CD4-positive, alpha-beta T cell treated with Interleukin-4 for 4 hours (primary cell): ENCODE data around the gene NUP210.
"Not testable (repeated sequence)": the region's sequence is repeated elsewhere in the genome, so short reads cannot be mapped to it uniquely, and the experiment has no call there.

Source experiments
- DNase-seq: peaks from one replicate; pipeline ENCODE4 v3.0.0-alpha.2; 2020

The NUP210 gene

DNA sequence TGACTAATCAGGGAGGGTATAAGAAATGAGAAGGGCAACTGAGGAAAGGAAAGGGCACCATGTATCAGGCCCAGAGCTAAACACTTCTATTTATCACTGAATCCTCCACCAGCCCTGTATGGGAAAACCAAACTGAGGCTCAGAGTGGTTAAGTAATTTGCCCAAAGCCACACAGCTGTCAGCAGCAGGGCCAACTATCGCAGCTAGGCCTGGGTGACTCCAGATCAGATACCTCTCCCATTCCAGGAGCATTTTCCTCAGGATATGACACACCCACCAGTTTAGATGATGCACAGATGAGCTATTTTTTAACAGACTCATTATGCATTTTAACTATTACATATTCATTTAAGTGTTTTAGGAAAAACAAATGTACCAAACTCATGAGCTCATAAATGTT is 14.5 kb downstream of the NUP210 start:
- DNase-seq = no peak

GRCh38 chr3:13404626-13405452 is 15.3 kb downstream of the NUP210 start:
- no peak for DNase-seq

DNA sequence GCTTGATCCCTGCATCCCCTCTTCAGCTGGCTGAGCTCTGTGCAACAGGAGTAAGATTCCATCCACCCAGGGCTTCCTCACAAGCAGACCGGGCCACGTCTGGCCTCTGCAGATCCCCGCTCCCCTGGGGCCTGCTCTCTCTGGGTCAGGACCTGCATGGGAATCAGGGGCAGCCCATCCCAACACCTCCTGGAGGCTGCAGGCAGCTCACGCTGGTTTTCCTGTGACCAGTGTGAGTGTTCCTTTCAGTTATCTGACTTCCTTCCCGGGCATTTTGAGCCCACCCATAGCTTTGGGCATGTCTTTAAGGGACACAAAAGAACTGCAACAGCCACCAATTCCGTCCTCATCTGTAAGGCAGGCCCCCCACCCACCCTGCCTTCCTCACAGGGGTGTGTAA is 16.3 kb downstream of the NUP210 start:
- no peak for DNase-seq

DNA sequence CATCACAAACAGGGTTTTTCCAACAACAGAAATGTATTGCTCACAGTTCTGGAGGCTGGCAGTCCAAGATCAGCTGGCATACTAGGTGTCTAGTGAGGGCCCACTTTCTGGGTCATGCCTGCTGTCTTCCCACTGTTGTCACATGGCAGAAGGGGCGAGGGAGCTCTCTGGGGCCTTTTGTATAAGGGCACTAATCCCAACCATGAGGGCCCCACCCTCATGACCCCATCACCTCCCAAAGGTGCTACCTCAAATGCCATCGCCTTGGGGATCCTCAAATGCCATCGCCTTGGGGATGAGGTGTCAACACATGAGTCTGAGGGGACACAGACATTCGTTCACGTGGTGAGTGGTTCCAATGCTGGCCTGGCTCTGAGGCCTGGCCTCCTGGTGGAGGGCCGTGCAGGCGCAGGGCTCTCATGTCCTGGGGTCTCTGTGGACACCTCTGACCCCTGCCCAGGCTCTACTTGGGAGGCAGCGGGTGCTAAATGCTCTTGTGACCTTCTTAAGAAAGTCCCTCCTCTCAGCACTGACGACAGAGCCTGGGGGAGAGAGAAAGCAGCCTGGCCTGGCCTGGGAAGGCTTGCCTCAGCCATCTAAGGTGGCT is 16.8 kb downstream of the NUP210 start:
- no peak for DNase-seq

DNA sequence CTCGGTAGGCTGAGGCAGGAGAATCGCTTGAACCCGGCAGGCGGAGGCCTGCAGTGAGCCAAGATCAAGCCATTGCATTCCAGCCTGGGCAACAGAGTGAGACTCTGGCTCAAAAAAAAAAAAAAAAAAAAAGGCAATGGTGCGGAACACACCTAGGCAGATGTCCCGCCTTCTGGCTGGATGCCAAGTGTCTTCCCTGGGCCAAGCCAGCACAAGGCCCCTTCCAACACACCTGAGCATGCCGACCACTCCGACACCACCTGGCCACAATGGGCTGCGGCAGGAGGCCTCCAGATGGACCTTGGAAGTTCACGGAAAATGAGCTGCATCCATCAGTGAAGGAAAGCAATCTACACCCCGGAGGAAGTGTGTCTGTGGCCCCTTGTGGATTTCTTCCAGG is 19.0 kb downstream of the NUP210 start:
- DNase-seq = no peak

GRCh38 chr3:13400114-13400673 is 19.9 kb downstream of the NUP210 start:
- DNase-seq = no peak

- DNase-seq = no peak
Measured at GRCh38 chr3:13399603-13400002, 20.5 kb downstream of the NUP210 start.

DNA sequence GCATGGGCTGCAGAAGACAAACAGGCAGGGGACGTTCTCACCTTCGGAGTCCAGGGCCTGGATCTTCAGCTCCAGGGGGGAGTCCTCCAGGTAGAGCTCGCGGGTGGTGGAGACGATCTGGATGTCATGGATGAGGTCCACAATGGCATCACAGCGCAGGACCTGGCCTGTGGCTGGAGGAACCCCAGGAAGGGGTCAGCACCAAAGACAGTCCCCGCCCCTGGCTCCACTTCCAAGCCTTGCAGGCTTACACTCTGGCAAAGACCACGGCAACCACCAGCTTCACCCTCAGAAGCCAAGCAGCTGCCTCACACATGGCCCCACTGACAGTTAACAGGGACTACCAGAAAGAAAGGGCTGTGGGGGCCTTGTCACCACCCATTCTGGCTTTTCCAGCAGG is 22.8 kb downstream of the NUP210 start:
- DNase-seq = no peak

GRCh38 chr3:13394363-13394762 is 25.8 kb downstream of the NUP210 start:
- DNase-seq = no peak

- no peak for DNase-seq
Measured at GRCh38 chr3:13393427-13394360, 26.4 kb downstream of the NUP210 start.

DNA sequence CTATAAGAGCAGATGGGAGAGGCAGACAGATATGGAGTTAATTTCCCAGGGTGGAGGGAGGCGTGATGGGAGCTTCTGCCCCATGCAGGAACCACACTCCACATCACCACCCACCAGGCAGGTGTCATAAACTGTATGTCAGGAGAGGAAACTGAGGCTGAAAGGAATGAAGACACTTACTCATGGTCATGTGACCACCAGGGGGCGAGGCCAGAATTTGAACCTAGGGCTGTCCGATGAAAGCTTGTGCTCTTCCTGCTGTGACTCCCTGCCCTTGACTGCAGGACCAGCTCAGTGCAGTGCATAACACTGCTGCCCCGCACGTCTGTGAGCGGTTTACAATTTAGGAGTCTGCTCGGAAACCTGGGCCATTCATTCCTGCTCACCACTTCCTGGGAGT is 28.8 kb downstream of the NUP210 start:
- peak; percentile 19 for DNase-seq

GRCh38 chr3:13389378-13389777 is 30.7 kb downstream of the NUP210 start:
- DNase-seq = no peak

DNA sequence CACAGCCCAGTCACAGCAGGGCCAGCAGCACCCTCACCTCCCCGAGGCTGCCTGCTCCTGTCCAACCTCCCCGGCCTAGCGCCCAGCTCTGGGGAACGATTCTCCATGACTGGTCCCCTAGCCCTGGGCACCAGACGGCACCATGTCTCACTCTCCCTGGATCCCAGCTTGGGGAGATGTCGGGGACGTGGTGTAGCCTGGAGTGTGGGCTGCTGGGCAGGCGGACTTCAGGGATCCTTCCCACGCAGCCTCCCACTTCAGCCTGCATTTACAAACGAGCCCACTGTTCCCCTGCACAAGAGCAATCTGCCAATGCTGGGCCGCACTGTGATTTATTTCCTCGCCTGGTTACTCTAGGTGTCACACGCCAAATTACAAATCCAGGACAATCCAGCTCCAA is 31.3 kb downstream of the NUP210 start:
- no peak for DNase-seq

DNA sequence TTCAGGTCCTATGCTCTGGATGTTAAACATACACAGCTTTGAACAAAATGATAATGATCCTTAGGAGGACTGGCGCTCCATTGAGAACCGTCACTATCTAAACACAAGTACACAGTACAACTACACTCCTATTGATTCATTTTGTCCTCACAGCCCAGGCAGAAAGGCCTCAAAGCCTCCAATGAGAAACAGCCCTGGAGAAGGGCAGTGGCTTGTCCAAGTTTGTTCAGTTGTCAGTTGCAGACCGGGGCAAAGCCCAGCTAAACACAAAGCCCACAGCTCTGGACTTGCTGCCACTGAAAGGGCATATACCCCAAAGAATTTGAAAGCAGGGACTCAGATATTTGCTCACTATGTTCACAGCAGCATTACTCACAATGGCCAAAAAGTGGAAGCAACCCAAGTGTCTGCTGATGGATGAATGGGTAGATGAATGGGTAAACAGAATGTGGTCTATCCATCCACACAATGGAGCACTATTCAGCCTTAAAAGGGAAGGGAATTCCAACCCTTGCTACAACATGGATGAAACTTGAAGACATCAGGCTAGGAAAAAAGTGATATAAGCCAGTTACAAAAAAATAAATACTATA is 34.7 kb downstream of the NUP210 start:
- no peak for DNase-seq

DNA sequence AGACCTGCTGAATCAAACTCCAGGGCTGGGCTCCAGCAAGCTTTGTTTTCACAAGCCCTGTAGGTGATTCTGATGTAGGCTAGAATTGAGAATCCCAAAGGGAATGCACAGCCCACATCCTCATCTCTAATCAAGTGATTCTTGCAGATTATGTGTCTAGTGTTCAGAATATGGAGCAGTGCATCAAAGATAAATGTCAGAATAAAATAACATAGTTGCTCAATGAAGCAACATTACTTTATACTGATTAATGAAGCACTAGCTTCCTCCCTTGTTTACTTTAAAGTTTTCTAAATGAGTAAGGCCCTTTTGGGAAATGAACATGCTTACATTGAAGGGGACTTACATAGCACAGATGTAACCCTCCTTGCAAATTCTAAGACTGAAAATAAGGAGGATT is 39.2 kb downstream of the NUP210 start:
- DNase-seq = no peak

GRCh38 chr3:13379201-13379830 is 40.8 kb downstream of the NUP210 start:
- DNase-seq = no peak

DNA sequence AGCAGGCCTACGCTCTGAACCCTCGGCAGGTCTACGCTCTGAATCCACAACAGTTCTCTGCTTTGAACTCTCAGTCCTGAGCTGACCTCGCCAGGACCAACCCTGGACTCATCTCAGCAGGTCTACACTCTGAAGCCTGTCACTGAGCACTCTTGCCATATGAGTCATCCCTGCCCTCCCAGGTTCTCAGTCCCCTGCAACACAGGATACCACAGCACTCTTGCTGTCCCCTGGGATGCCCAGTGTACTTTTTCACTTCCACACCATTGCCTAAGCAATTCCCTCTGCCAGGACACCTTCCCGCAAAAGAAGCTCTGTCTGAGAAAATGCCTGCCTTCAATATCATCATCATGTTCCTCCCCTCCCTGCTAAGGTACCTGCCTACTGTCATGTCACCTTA is 42.0 kb downstream of the NUP210 start:
- DNase-seq = no peak

DNA sequence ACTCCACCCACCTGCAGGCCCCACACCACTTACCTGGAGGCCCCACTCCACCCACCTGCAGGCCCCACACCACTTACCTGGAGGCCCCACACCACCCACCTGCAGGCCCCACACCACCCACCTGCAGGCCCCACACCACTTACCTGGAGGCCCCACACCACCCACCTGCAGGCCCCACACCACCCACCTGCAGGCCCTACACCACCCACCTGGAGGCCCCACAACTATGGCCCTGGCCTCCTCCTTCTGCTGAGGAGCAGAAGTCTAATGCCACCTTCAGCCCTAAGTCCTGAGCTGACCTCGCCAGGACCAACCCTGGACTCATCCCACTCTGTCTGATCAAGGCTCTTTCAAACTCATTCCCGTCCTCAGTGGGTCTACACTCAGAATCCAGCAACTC is 42.4 kb downstream of the NUP210 start:
- not testable (repeated sequence) for DNase-seq

DNA sequence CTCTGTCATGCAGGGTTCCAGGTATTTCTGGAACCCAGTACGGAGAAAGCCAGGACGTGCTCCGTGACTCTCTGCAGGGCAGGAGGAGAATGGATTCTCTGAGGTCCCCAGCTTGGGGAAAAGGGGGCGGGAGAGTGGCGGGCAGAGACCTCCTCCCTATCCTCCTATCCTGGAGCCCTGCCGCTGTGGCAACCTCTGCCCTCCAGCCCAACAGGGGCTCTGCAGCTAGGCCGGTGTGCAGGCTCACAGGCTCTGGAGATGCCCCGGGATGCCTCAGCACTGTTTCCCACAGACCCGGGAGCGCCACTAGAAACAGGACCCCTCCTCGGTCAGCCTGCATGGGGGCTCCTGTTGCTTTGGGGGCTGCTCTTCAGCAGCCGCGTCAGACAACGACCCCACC is 43.1 kb downstream of the NUP210 start:
- no peak for DNase-seq

DNA sequence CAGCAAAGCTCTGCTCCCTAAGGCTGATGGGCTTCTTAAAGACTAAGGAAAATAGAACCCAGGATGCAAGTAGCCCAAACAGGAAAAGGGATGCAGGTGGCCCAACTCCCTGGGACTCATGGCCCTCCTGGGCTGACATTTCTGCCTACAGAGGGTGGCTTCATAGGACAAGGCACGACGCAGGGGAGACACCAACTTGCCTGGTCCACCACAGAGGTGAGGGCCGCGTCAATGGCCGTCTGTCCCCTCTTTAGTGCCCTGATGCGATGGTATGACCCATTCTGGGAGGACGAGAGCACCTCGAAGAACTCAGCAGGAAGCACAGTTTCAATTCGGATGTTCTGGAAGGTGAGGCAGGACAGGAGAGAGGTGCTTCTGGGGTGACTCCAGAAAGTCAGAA is 44.0 kb downstream of the NUP210 start:
- no peak for DNase-seq

DNA sequence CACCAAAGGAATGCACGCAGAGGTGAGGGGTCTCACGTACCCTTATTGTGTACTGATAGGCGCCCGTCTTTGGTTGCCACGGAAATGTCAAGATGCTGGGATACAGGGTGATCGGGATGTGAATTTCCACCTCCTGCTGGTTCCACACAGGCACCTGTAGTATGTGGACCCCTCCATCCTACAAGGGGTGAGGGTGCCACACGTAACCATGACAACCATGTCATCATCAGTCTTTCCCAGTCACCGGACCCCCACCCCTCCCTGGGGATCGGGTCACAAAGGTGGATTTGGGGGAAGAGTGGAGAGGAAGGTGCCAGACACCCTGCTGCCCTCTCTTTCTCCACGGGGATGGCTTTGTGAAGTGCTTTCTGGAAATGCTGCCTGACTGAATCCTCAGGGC is 44.7 kb downstream of the NUP210 start:
- no peak for DNase-seq

- no peak for DNase-seq
Measured at GRCh38 chr3:13373975-13374586, 46.0 kb downstream of the NUP210 start.
